GM21825 (cell line): ENCODE results near the gene TNFRSF17.
A peak's percentile ranks its signal among the peaks of the same experiment; 100 is the strongest.
"Not testable (repeated sequence)": the region's sequence is repeated elsewhere in the genome, so short reads cannot be mapped to it uniquely, and the experiment has no call there.

ENCODE experiments used
- ATAC-seq: cut with Tn5 transposase; IDR thresholded peaks from one replicate; pipeline ENCODE4 v1.9.1; 2021; ENCODE audit warnings: mild to moderate bottlenecking, moderate library complexity; ENCODE audit not compliant: unreplicated experiment

The TNFRSF17 gene

GRCh38 chr16:11964761-11965551, at the start of gene TNFRSF17:
Gene TNFRSF17 (plus strand): TSS chr16:11965210. CDS start chr16:11965325, 115 bp downstream.
- ATAC-seq: peak; percentile 63

GRCh38 chr16:11915644-11916523, 49.1 kb upstream of the TNFRSF17 start, which contains the start of gene GSPT1:
Gene GSPT1 (minus strand): TSS chr16:11915956. CDS start chr16:11915720, 236 bp downstream.
- ATAC-seq: peak; percentile 84

GRCh38 chr16:11916524-11917285, 48.3 kb upstream of the TNFRSF17 start:
- no peak for ATAC-seq

GRCh38 chr16:11924046-11924445, 41.0 kb upstream of the TNFRSF17 start:
- ATAC-seq: not testable (repeated sequence)

GRCh38 chr16:11927350-11927749, 37.7 kb upstream of the TNFRSF17 start:
- ATAC-seq: not testable (repeated sequence)

GRCh38 chr16:11941945-11942344, 23.1 kb upstream of the TNFRSF17 start, which contains the start of gene NPIPB2:
Gene NPIPB2 (minus strand): TSS chr16:11942045. CDS start chr16:11942045, 0 bp downstream.
- not testable (repeated sequence) for ATAC-seq

GRCh38 chr16:11946433-11946832, 18.6 kb upstream of the TNFRSF17 start:
- no peak for ATAC-seq

GRCh38 chr16:11948819-11949218, 16.2 kb upstream of the TNFRSF17 start:
- no peak for ATAC-seq

GRCh38 chr16:11949527-11949926, 15.5 kb upstream of the TNFRSF17 start:
- peak; percentile 52 for ATAC-seq

- ATAC-seq: no peak
These were observed 14.6 kb upstream of the TNFRSF17 start for GRCh38 chr16:11950388-11950787.

- not testable (repeated sequence) for ATAC-seq
These were observed 11.4 kb upstream of the TNFRSF17 start for GRCh38 chr16:11953576-11953975.

GRCh38 chr16:11955713-11956123, 9.3 kb upstream of the TNFRSF17 start:
- ATAC-seq: no peak

GRCh38 chr16:11956558-11956957, 8.5 kb upstream of the TNFRSF17 start:
- no peak for ATAC-seq

GRCh38 chr16:11957591-11958395, 7.2 kb upstream of the TNFRSF17 start:
- no peak for ATAC-seq

GRCh38 chr16:11962457-11962856, 2.6 kb upstream of the TNFRSF17 start:
- ATAC-seq: not testable (repeated sequence)

- not testable (repeated sequence) for ATAC-seq
These were observed 2.0 kb upstream of the TNFRSF17 start for GRCh38 chr16:11962978-11963377.

- no peak for ATAC-seq
These were observed 1.3 kb upstream of the TNFRSF17 start for GRCh38 chr16:11963706-11964105.

- peak; percentile 33 for ATAC-seq
These were observed 1.2 kb downstream of the TNFRSF17 start for GRCh38 chr16:11966173-11966572.

- no peak for ATAC-seq
These were observed 2.3 kb downstream of the TNFRSF17 start for GRCh38 chr16:11967195-11967911.
